Right lobe of liver (tissue), 4 donors: ENCODE measurements around the gene KLHL21.

ENCODE experiments used
- CTCF ChIP-seq, 4 donors: fragments of 200-600 bp in 3 of 4; fragments of 450-650 bp in 1 of 4; IDR thresholded peaks; one replicate each; pipeline versions ENCODE4 v1.5.1 to v1.8.0; 2016 to 2022; ENCODE audit warnings: antibody characterized with exemption in 4 of 4, mild to moderate bottlenecking in 2 of 4
- POLR2A ChIP-seq: fragments of 450-650 bp; IDR thresholded peaks from one replicate; pipeline ENCODE4 v1.6.1; 2017; ENCODE audit warnings: antibody characterized with exemption, mild to moderate bottlenecking
- donor health status: DM: no; HTN: no; CAD: no.
- donor health status: DM: no; HTN: no; CAD: no.
- donor health status: DM: no; HTN: yes; CAD: no.

- TF ChIP-seq CTCF (IDR thresholded peaks at IDR 0.05) (no peak), POLR2A (peak; percentile 11)
These were observed 21.9 kb downstream of the KLHL21 start for GRCh38 chr1:6580593-6581409.
